HG02623 (cell line): ENCODE results near the gene SLC38A3.

Experiments
- ATAC-seq: cut with Tn5 transposase; IDR thresholded peaks from one replicate; pipeline ENCODE4 v1.9.1; 2021; ENCODE audit warnings: moderate library complexity; ENCODE audit not compliant: unreplicated experiment

SLC38A3 gene

GRCh38 chr3:50190936-50191660 lies 14.0 kb upstream of the SLC38A3 start, which contains the start of gene GNAT1:
Gene GNAT1 (plus strand): TSS chr3:50191610. CDS start chr3:50191726, 116 bp downstream.
- ATAC-seq = no peak

GRCh38 chr3:50192124-50192523 lies 12.9 kb upstream of the SLC38A3 start:
- ATAC-seq = no peak

- ATAC-seq = no peak
Measured at GRCh38 chr3:50192689-50193141, 12.4 kb upstream of the SLC38A3 start.

- no peak for ATAC-seq
Measured at GRCh38 chr3:50193286-50193685, 11.8 kb upstream of the SLC38A3 start.

GRCh38 chr3:50193746-50194127 lies 11.3 kb upstream of the SLC38A3 start:
- no peak for ATAC-seq

GRCh38 chr3:50194128-50194902 lies 10.8 kb upstream of the SLC38A3 start:
- no peak for ATAC-seq

GRCh38 chr3:50194903-50195500 lies 10.1 kb upstream of the SLC38A3 start:
- ATAC-seq = no peak

- ATAC-seq = no peak
Measured at GRCh38 chr3:50195501-50196252, 9.4 kb upstream of the SLC38A3 start.

GRCh38 chr3:50196253-50196801 lies 8.7 kb upstream of the SLC38A3 start:
- ATAC-seq = no peak

- ATAC-seq = no peak
Measured at GRCh38 chr3:50201573-50202315, 3.3 kb upstream of the SLC38A3 start.

- ATAC-seq = no peak
Measured at GRCh38 chr3:50202353-50203112, 2.5 kb upstream of the SLC38A3 start.

- no peak for ATAC-seq
Measured at GRCh38 chr3:50203113-50203808, 1.8 kb upstream of the SLC38A3 start.

GRCh38 chr3:50203809-50204803 lies 965 bp upstream of the SLC38A3 start:
- no peak for ATAC-seq

- no peak for ATAC-seq
Measured at GRCh38 chr3:50205413-50206276, 574 bp downstream of the SLC38A3 start.

GRCh38 chr3:50207359-50208042 lies 2.4 kb downstream of the SLC38A3 start:
- no peak for ATAC-seq
